CD8-positive, alpha-beta memory T cell (primary cell): ENCODE results near the gene DYNC2H1. TPM values are rescaled to one million over a fixed set of nuclear protein-coding genes. Genes with fewer than 3 reads are reported as not detected.
A peak's percentile ranks its signal among the peaks of the same experiment; 100 is the strongest.
"Not testable (repeated sequence)": the region's sequence is repeated elsewhere in the genome, so short reads cannot be mapped to it uniquely, and the experiment has no call there.

Source experiments
- CTCF ChIA-PET: fragments of 350-600 bp; sonication (Branson Sonifier 250); formaldehyde crosslinking; loops from one replicate; lab custom pipeline; 2021; ENCODE audit warnings: antibody characterized with exemption; lab: Charles Lee
- POLR2A ChIA-PET: fragments of 350-600 bp; sonication (Branson Sonifier 250); formaldehyde crosslinking; loops from one replicate; lab custom pipeline; 2021; ENCODE audit warnings: antibody characterized with exemption; lab: Charles Lee
- DNase-seq, 5 donors: peaks; one replicate each; pipeline versions ENCODE4 v3.0.0 to v3.0.0-alpha.2; 2020 to 2022; ENCODE audit warnings: mixed read lengths in 1 of 5
- H3K27ac ChIP-seq: one replicate; pipeline ENCODE4 v1.7.0; 2013; ENCODE audit warnings: low read depth, mild to moderate bottlenecking, low read length, moderate library complexity
- H3K27me3 ChIP-seq: 2 replicates; pipeline ENCODE4 v1.7.0; 2013; ENCODE audit warnings: low read length, mild to moderate bottlenecking; ENCODE audit not compliant: insufficient read depth, poor library complexity, severe bottlenecking
- H3K36me3 ChIP-seq: 2 replicates; pipeline ENCODE4 v1.7.0; 2013; ENCODE audit warnings: mild to moderate bottlenecking, low read length, moderate library complexity; ENCODE audit not compliant: insufficient read depth
- H3K4me1 ChIP-seq: 2 replicates; pipeline ENCODE4 v1.7.0; 2013; ENCODE audit warnings: mild to moderate bottlenecking, low read length, moderate library complexity; ENCODE audit not compliant: insufficient read depth
- H3K4me3 ChIP-seq: 2 replicates; pipeline ENCODE4 v1.7.0; 2013; ENCODE audit warnings: mild to moderate bottlenecking, low read length
- H3K9me3 ChIP-seq: 2 replicates; pipeline ENCODE4 v1.7.0; 2013; ENCODE audit warnings: mild to moderate bottlenecking, low read length
- H3K27ac Mint-ChIP-seq, 8 donors: one replicate each; pipeline ENCODE4 v1.8.0; 2020 to 2021; ENCODE audit warnings: mixed read lengths in 8 of 8, mild to moderate bottlenecking in 6 of 8, inconsistent platforms in 3 of 8, moderate library complexity in 3 of 8
- H3K27me3 Mint-ChIP-seq, 2 donors: one replicate each; pipeline ENCODE4 v1.8.0; 2020 to 2021; ENCODE audit warnings: mixed read lengths in 2 of 2, mild to moderate bottlenecking in 1 of 2, moderate library complexity in 1 of 2
- H3K36me3 Mint-ChIP-seq, 3 donors: one replicate each; pipeline ENCODE4 v1.8.0; 2020 to 2021; ENCODE audit warnings: mixed read lengths in 3 of 3, inconsistent platforms in 1 of 3, mild to moderate bottlenecking in 1 of 3
- H3K4me1 Mint-ChIP-seq, 3 donors: one replicate each; pipeline ENCODE4 v1.8.0; 2020 to 2021; ENCODE audit warnings: mixed read lengths in 3 of 3, inconsistent platforms in 1 of 3, mild to moderate bottlenecking in 1 of 3
- H3K4me3 Mint-ChIP-seq, 7 donors: one replicate each; pipeline ENCODE4 v1.8.0; 2020 to 2021; ENCODE audit warnings: mixed read lengths in 7 of 7, mild to moderate bottlenecking in 6 of 7, moderate library complexity in 4 of 7, inconsistent platforms in 2 of 7
- H3K9me3 Mint-ChIP-seq, 5 donors: one replicate each; pipeline ENCODE4 v1.8.0; 2020 to 2022; ENCODE audit warnings: mixed read lengths in 5 of 5, mild to moderate bottlenecking in 3 of 5, moderate library complexity in 2 of 5, inconsistent platforms in 1 of 5
- polyA plus RNA-seq: library from polyadenylated mRNA; unstranded; fragments of 300-500 nt; fragmentation: Illumina TruSeq; gene quantifications from one replicate; pipeline ENCODE4 v1.2.3, GENCODE V29; 2021
- total RNA-seq, 2 experiments: library from RNA; stranded (reverse); gene quantifications; one replicate each; pipeline ENCODE4 v1.2.3, GENCODE V29; 2021

Gene DYNC2H1
- total and polyA plus RNA-seq, 3 experiments from 2014 or later: 1.1 to 2.9 (median 2.4) TPM

- Histone ChIP-seq H3K4me1 (peaks cover 6% of the 10 kb centered on the region), H3K36me3 (no peaks in the 10 kb centered on the region), H3K4me3 (no peak overlapping the region), H3K9me3 (no peaks in the 10 kb centered on the region), H3K27me3 (peaks cover 9% of the 10 kb centered on the region), H3K27ac (no peak overlapping the region)
- H3K27ac Mint-ChIP-seq: no peak overlapping the region
- ChIA-PET POLR2A (no interaction called here), CTCF (interaction anchor here (1.2 kb wide), 1 partner anchor 12 kb away, joined by 3 read pairs; the partner anchor contains the start of gene DYNC2H1)
- H3K36me3 Mint-ChIP-seq: peaks cover 3 to 11% (median 4%) of the 10 kb centered on the region in 3 donors
- H3K4me3 Mint-ChIP-seq: no peak overlapping the region
- peaks cover 22 to 77% of the 10 kb centered on the region in 2 donors for H3K27me3 Mint-ChIP-seq
- DNase-seq: no peak
- H3K9me3 Mint-ChIP-seq: no peaks in the 10 kb centered on the region
- H3K4me1 Mint-ChIP-seq: peaks cover 3 to 4% (median 4%) of the 10 kb centered on the region in 3 donors
These were observed 11.9 kb upstream of the DYNC2H1 start for GRCh38 chr11:103097279-103097678.

- peaks cover 5 to 7% of the 10 kb centered on the region in 2 donors for H3K27me3 Mint-ChIP-seq
- Histone ChIP-seq H3K4me1 (no peaks in the 10 kb centered on the region), H3K4me3 (peak overlapping the region; percentile 90), H3K27ac (peak overlapping the region; percentile 77), H3K27me3 (no peaks in the 10 kb centered on the region), H3K36me3 (no peaks in the 10 kb centered on the region), H3K9me3 (no peaks in the 10 kb centered on the region)
- H3K4me1 Mint-ChIP-seq: peaks cover 15 to 27% (median 21%) of the 10 kb centered on the region in 3 donors
- H3K36me3 Mint-ChIP-seq: peaks cover 0 to 14% (median 1%) of the 10 kb centered on the region in 3 donors
- H3K9me3 Mint-ChIP-seq: no peaks in the 10 kb centered on the region
- POLR2A ChIA-PET: interaction anchor here (0.6 to 2.0 kb wide), 6 partner anchors 10 to 662 kb away, joined by 3 to 27 read pairs (median 3); partner anchors contain the start of gene DCUN1D5
- no peak for DNase-seq
- CTCF ChIA-PET: interaction anchor here (0.9 to 1.9 kb wide), 9 partner anchors 9 to 74 kb away, joined by 3 to 19 read pairs (median 4); partner anchors contain the start of gene DCUN1D5
- peak overlapping the region; percentile 90 to 97 (median 95) for H3K4me3 Mint-ChIP-seq
- H3K27ac Mint-ChIP-seq: peak overlapping the region; percentile 92 to 99 (median 98)
These were observed 677 bp downstream of the DYNC2H1 start for GRCh38 chr11:103109818-103110388.

GRCh38 chr11:103110391-103110790 is 1.2 kb downstream of the DYNC2H1 start:
- H3K9me3 ChIP-seq: no peaks in the 10 kb centered on the region
- ChIA-PET POLR2A (interaction anchor here (2.0 kb wide), 1 partner anchor 18 kb away, joined by 27 read pairs; the partner anchor contains the start of gene DCUN1D5), CTCF (interaction anchor here (0.6 kb wide), 1 partner anchor 24 kb away, joined by 3 read pairs; no protein-coding TSS in a partner anchor)

GRCh38 chr11:103111400-103111799 is 2.2 kb downstream of the DYNC2H1 start:
- no peak overlapping the region for H3K27ac ChIP-seq
- H3K36me3 ChIP-seq: no peaks in the 10 kb centered on the region
- ChIA-PET POLR2A (no interaction called here), CTCF (no interaction called here)
- H3K9me3 ChIP-seq: no peaks in the 10 kb centered on the region
- Mint-ChIP-seq H3K9me3 (no peaks in the 10 kb centered on the region), H3K4me1 (peaks cover 15 to 27% (median 21%) of the 10 kb centered on the region in 3 donors), H3K27me3 (peaks cover 0 to 6% of the 10 kb centered on the region in 2 donors), H3K4me3 (peak overlapping the region in 1 of 7 donors; percentile 61), H3K36me3 (peaks cover 0 to 14% (median 3%) of the 10 kb centered on the region in 3 donors), H3K27ac (no peak overlapping the region)
- H3K27me3 ChIP-seq: no peaks in the 10 kb centered on the region
- DNase-seq: no peak
- H3K4me3 ChIP-seq: no peak overlapping the region
- H3K4me1 ChIP-seq: no peaks in the 10 kb centered on the region

More at GRCh38 chr11:103110391-103110790, 1.2 kb downstream of the DYNC2H1 start:
- peak overlapping the region in 4 of 8 donors; percentile 93 to 99 (median 98) for H3K27ac Mint-ChIP-seq
- H3K36me3 Mint-ChIP-seq: peaks cover 0 to 14% (median 3%) of the 10 kb centered on the region in 3 donors
- H3K27me3 Mint-ChIP-seq: peaks cover 3 to 7% of the 10 kb centered on the region in 2 donors
- Histone ChIP-seq H3K36me3 (no peaks in the 10 kb centered on the region), H3K4me3 (no peak overlapping the region), H3K4me1 (no peaks in the 10 kb centered on the region), H3K27ac (no peak overlapping the region), H3K27me3 (no peaks in the 10 kb centered on the region)
- H3K9me3 Mint-ChIP-seq: no peaks in the 10 kb centered on the region
- peaks cover 15 to 27% (median 21%) of the 10 kb centered on the region in 3 donors for H3K4me1 Mint-ChIP-seq
- no peak for DNase-seq
- H3K4me3 Mint-ChIP-seq: peak overlapping the region in 6 of 7 donors; percentile 90 to 97 (median 95)

- ChIA-PET POLR2A (no interaction called here), CTCF (no interaction called here)
- Mint-ChIP-seq H3K4me1 (peaks cover 15 to 27% (median 21%) of the 10 kb centered on the region in 3 donors), H3K27me3 (peaks cover 0 to 6% of the 10 kb centered on the region in 2 donors), H3K9me3 (no peaks in the 10 kb centered on the region), H3K36me3 (peaks cover 0 to 14% (median 3%) of the 10 kb centered on the region in 3 donors), H3K27ac (no peak overlapping the region), H3K4me3 (peak overlapping the region in 1 of 7 donors; percentile 2)
- Histone ChIP-seq H3K4me3 (no peak overlapping the region), H3K4me1 (no peaks in the 10 kb centered on the region), H3K27ac (no peak overlapping the region), H3K36me3 (no peaks in the 10 kb centered on the region), H3K27me3 (no peaks in the 10 kb centered on the region), H3K9me3 (no peaks in the 10 kb centered on the region)
- no peak for DNase-seq
These were observed 3.1 kb downstream of the DYNC2H1 start for GRCh38 chr11:103112364-103112763.

- Histone ChIP-seq H3K27me3 (no peaks in the 10 kb centered on the region), H3K9me3 (no peaks in the 10 kb centered on the region), H3K27ac (no peak overlapping the region), H3K36me3 (no peaks in the 10 kb centered on the region), H3K4me1 (no peaks in the 10 kb centered on the region), H3K4me3 (no peak overlapping the region)
- ChIA-PET POLR2A (no interaction called here), CTCF (no interaction called here)
- no peak overlapping the region for H3K27ac Mint-ChIP-seq
- no peak for DNase-seq
- H3K9me3 Mint-ChIP-seq: no peaks in the 10 kb centered on the region
- H3K36me3 Mint-ChIP-seq: peaks cover 0 to 9% (median 3%) of the 10 kb centered on the region in 3 donors
- H3K4me3 Mint-ChIP-seq: no peak overlapping the region
- H3K27me3 Mint-ChIP-seq: no peaks in the 10 kb centered on the region
- H3K4me1 Mint-ChIP-seq: peaks cover 5 to 18% (median 10%) of the 10 kb centered on the region in 3 donors
These were observed 5.6 kb downstream of the DYNC2H1 start for GRCh38 chr11:103114836-103115235.

GRCh38 chr11:103125462-103125861 is 16.2 kb downstream of the DYNC2H1 start:
- Mint-ChIP-seq H3K27me3 (no peaks in the 10 kb centered on the region), H3K4me1 (no peaks in the 10 kb centered on the region), H3K9me3 (no peaks in the 10 kb centered on the region), H3K36me3 (peaks cover 5 to 20% (median 10%) of the 10 kb centered on the region in 3 donors), H3K27ac (no peak overlapping the region), H3K4me3 (no peak overlapping the region)
- Histone ChIP-seq H3K36me3 (no peaks in the 10 kb centered on the region), H3K27ac (no peak overlapping the region), H3K27me3 (no peaks in the 10 kb centered on the region), H3K9me3 (no peaks in the 10 kb centered on the region), H3K4me1 (no peaks in the 10 kb centered on the region), H3K4me3 (no peak overlapping the region)
- CTCF ChIA-PET: no interaction called here
- DNase-seq: no peak
- POLR2A ChIA-PET: no interaction called here

- H3K27me3 ChIP-seq, H3K36me3 ChIP-seq, H3K27ac ChIP-seq, H3K4me3 Mint-ChIP-seq, POLR2A ChIA-PET, H3K4me1 ChIP-seq, H3K4me1 Mint-ChIP-seq, H3K27ac Mint-ChIP-seq, H3K4me3 ChIP-seq, H3K27me3 Mint-ChIP-seq, DNase-seq, CTCF ChIA-PET, H3K9me3 Mint-ChIP-seq, H3K9me3 ChIP-seq: not testable (repeated sequence)
- peaks cover 8 to 26% (median 9%) of the 10 kb centered on the region in 3 donors for H3K36me3 Mint-ChIP-seq
These were observed 32.8 kb downstream of the DYNC2H1 start for GRCh38 chr11:103141986-103142385.
